Neural cell (in vitro differentiated cells): Measurements from ENCODE around the gene ANKRD7.

Source experiments
- EP300 ChIP-seq: fragments of 450-650 bp; conservative IDR thresholded peaks from 2 replicates; pipeline ENCODE4 v1.6.1; 2014; ENCODE audit warnings: antibody characterized with exemption, mild to moderate bottlenecking, moderate library complexity; ENCODE audit not compliant: poor library complexity, severe bottlenecking
- EZH2 ChIP-seq: fragments of 200-600, 300-800 bp; shearing (Covaris generic), sonication (generic); IDR thresholded peaks from 2 replicates; pipeline ENCODE4 v1.6.1; 2014; ENCODE audit warnings: antibody characterized with exemption, low read length, borderline replicate concordance, mild to moderate bottlenecking; ENCODE audit not compliant: insufficient read depth, poor library complexity, severe bottlenecking
- MXI1 ChIP-seq: fragments of 450-650 bp; conservative IDR thresholded peaks from 2 replicates; pipeline ENCODE4 v1.6.1; 2014; ENCODE audit warnings: antibody characterized with exemption, mild to moderate bottlenecking; ENCODE audit not compliant: poor library complexity, severe bottlenecking
- POLR2AphosphoS5 ChIP-seq: IDR thresholded peaks from 2 replicates; pipeline ENCODE4 v1.6.1; 2012
- RAD21 ChIP-seq: fragments of 450-650 bp; conservative IDR thresholded peaks from 2 replicates; pipeline ENCODE4 v1.6.1; 2014; ENCODE audit warnings: antibody characterized with exemption, mild to moderate bottlenecking, moderate library complexity
- SMC3 ChIP-seq: fragments of 450-650 bp; conservative IDR thresholded peaks from 2 replicates; pipeline ENCODE4 v1.6.1; 2014; ENCODE audit warnings: antibody characterized with exemption, mild to moderate bottlenecking, moderate library complexity; ENCODE audit not compliant: poor library complexity
- TAF1 ChIP-seq: IDR thresholded peaks from 2 replicates; pipeline ENCODE4 v1.6.1; 2012; ENCODE audit warnings: low read depth
- TF ChIP-seq, protein P1 (sequence below): fragments of 450-650 bp; IDR thresholded peaks from 2 replicates; pipeline ENCODE4 v1.5.1; 2014; ENCODE audit warnings: antibody characterized with exemption, mild to moderate bottlenecking, moderate library complexity; ENCODE audit not compliant: poor library complexity, severe bottlenecking
- TF ChIP-seq, protein P2 (sequence below): IDR thresholded peaks from 2 replicates; pipeline ENCODE4 v1.6.1; 2012; ENCODE audit warnings: borderline replicate concordance

DNA sequence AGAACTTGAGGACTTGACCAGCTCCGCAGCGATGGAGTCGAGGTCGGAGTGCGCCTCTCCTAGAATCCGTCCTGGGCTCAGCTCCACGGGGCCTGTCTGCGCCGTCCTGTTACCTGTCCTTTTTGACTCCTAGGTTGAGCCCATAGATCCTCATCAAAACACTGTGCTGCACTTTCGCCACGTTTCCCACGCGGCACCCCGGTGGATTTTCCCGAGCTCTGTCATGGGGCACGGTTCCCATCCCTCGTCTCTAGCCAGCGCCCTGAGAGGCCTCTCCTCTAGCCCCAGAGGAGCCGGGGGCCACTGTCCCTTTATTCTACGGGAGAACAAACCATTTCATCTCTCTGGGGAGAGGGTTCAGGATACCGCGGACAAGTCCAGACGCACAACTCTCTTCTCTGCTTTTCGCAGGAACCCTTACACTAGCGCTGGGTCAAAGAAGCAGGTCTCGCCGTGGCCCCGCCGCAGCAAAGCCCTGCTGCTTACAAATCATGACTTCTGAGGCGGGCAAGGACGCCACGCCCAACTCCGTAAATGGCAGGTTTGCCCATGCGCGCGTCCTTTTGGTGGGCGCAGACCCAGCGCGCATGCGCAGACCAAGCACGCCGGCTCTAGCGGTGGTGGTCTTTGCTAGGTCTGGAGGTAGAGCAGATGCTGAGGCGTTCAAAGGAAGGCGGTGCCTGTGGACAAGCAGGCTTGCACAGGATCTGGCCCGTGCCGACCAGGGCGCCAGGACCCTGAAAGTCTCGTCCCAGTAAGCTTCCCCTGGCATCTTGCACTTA, 10.3 kb upstream of the ANKRD7 start:
- TF ChIP-seq, protein P1, sequence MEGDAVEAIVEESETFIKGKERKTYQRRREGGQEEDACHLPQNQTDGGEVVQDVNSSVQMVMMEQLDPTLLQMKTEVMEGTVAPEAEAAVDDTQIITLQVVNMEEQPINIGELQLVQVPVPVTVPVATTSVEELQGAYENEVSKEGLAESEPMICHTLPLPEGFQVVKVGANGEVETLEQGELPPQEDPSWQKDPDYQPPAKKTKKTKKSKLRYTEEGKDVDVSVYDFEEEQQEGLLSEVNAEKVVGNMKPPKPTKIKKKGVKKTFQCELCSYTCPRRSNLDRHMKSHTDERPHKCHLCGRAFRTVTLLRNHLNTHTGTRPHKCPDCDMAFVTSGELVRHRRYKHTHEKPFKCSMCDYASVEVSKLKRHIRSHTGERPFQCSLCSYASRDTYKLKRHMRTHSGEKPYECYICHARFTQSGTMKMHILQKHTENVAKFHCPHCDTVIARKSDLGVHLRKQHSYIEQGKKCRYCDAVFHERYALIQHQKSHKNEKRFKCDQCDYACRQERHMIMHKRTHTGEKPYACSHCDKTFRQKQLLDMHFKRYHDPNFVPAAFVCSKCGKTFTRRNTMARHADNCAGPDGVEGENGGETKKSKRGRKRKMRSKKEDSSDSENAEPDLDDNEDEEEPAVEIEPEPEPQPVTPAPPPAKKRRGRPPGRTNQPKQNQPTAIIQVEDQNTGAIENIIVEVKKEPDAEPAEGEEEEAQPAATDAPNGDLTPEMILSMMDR = no peak
- TF ChIP-seq POLR2AphosphoS5 = no peak
- TF ChIP-seq EP300 = no peak
- TF ChIP-seq RAD21 = no peak
- no peak for TF ChIP-seq SMC3
- no peak for TF ChIP-seq EZH2
- TF ChIP-seq, protein P2, sequence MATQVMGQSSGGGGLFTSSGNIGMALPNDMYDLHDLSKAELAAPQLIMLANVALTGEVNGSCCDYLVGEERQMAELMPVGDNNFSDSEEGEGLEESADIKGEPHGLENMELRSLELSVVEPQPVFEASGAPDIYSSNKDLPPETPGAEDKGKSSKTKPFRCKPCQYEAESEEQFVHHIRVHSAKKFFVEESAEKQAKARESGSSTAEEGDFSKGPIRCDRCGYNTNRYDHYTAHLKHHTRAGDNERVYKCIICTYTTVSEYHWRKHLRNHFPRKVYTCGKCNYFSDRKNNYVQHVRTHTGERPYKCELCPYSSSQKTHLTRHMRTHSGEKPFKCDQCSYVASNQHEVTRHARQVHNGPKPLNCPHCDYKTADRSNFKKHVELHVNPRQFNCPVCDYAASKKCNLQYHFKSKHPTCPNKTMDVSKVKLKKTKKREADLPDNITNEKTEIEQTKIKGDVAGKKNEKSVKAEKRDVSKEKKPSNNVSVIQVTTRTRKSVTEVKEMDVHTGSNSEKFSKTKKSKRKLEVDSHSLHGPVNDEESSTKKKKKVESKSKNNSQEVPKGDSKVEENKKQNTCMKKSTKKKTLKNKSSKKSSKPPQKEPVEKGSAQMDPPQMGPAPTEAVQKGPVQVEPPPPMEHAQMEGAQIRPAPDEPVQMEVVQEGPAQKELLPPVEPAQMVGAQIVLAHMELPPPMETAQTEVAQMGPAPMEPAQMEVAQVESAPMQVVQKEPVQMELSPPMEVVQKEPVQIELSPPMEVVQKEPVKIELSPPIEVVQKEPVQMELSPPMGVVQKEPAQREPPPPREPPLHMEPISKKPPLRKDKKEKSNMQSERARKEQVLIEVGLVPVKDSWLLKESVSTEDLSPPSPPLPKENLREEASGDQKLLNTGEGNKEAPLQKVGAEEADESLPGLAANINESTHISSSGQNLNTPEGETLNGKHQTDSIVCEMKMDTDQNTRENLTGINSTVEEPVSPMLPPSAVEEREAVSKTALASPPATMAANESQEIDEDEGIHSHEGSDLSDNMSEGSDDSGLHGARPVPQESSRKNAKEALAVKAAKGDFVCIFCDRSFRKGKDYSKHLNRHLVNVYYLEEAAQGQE = no peak
- no peak for TF ChIP-seq TAF1
- no peak for TF ChIP-seq MXI1
